Activated naive CD4-positive, alpha-beta T cell treated with anti-CD3 and anti-CD28 coated beads, Interleukin-2, amount 10 ng/mL, durations not matched to agents 7 days and 5 days (primary cell): ENCODE data around the gene PCYT1A.
"Not testable (repeated sequence)": the region's sequence is repeated elsewhere in the genome, so short reads cannot be mapped to it uniquely, and the experiment has no call there.

ENCODE experiments used
- CTCF ChIA-PET: fragments of 350-600 bp; sonication (Branson Sonifier 250); formaldehyde crosslinking; loops from one replicate; lab custom pipeline; 2021; ENCODE audit warnings: antibody characterized with exemption; lab: Charles Lee
- DNase-seq: peaks from one replicate; pipeline ENCODE4 v3.0.0-alpha.2; 2020
- H3K27ac Mint-ChIP-seq: one replicate; pipeline ENCODE4 v1.8.0; 2021; ENCODE audit warnings: mild to moderate bottlenecking, moderate library complexity, mixed read lengths
- H3K27me3 Mint-ChIP-seq: one replicate; pipeline ENCODE4 v1.8.0; 2021; ENCODE audit warnings: mild to moderate bottlenecking, mixed read lengths
- H3K36me3 Mint-ChIP-seq: one replicate; pipeline ENCODE4 v1.8.0; 2021; ENCODE audit warnings: mixed read lengths
- H3K4me1 Mint-ChIP-seq: one replicate; pipeline ENCODE4 v1.8.0; 2021; ENCODE audit warnings: mixed read lengths
- H3K4me3 Mint-ChIP-seq: one replicate; pipeline ENCODE4 v1.8.0; 2021; ENCODE audit warnings: mild to moderate bottlenecking, moderate library complexity, mixed read lengths
- H3K9me3 Mint-ChIP-seq: one replicate; pipeline ENCODE4 v1.8.0; 2021; ENCODE audit warnings: mixed read lengths

PCYT1A gene

DNA sequence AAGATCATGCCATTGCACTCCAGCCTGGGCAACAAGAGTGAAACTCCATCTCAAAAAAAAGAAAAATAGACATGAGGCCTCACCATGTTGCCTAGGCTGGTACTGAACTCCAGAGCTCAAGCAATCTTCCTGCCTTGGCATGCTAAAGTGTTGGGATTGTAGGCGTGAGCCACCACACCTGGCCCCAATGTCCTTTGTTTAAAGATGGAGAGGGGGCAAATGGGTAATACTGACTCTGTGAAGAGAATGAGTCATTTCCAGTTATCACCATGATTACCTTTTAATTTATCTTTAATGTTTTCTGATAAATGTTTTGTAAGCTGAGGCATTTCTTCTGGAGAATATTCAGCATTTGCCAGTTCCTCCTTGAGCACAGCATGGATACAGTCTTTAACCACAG lies 28.3 kb upstream of the PCYT1A start:
- Mint-ChIP-seq H3K36me3 (peaks cover 12% of the 10 kb centered on the region), H3K27ac (no peak overlapping the region), H3K27me3 (no peaks in the 10 kb centered on the region), H3K9me3 (no peaks in the 10 kb centered on the region), H3K4me1 (peaks cover 20% of the 10 kb centered on the region), H3K4me3 (no peak overlapping the region)
- CTCF ChIA-PET: no interaction called here
- no peak for DNase-seq

DNA sequence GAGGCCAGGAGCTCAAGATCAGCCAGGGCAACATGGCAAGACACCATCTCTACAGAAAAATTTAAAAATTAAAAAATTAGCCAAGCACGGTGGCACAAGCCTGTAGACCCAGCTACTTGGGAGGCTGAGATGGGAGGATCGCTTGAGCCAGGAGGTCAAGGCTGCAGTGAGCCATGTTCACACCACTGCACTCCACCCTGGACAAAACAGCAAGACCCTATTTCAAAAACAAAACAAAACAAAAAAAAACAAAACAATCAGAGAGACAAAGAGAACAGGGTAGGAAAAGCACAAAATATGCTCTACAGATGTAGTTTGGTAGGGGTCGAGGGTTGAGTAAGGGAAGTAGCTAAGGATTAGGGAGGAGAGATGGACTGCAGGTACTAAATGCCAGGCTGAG lies 27.1 kb upstream of the PCYT1A start:
- no peak for DNase-seq
- CTCF ChIA-PET: no interaction called here
- Mint-ChIP-seq H3K4me3 (peak overlapping the region; percentile 46), H3K27ac (peak overlapping the region; percentile 81), H3K4me1 (peaks cover 19% of the 10 kb centered on the region), H3K36me3 (peaks cover 12% of the 10 kb centered on the region), H3K9me3 (no peaks in the 10 kb centered on the region), H3K27me3 (no peaks in the 10 kb centered on the region)

DNA sequence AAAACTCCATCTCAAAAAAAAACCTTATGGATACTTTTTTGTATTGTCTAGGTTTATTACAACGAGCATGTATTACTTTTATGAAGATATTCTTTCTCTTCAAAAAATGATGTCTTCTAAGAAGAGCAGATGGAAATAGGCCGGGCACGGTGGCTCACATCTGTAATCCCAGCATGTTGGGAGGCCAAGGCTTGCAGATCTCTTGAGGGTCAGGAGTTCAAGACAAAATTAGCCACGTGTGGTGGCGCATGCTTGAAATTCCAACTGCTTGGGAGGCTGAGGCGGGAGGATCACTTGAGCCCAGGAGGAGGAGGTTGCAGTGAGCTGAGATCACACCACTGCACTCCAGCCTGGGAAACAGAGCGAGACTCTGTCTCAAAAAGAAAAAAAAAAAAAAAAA lies 26.6 kb upstream of the PCYT1A start:
- H3K27me3 Mint-ChIP-seq, H3K4me3 Mint-ChIP-seq, H3K27ac Mint-ChIP-seq, DNase-seq, CTCF ChIA-PET, H3K9me3 Mint-ChIP-seq: not testable (repeated sequence)
- Mint-ChIP-seq H3K4me1 (peaks cover 14% of the 10 kb centered on the region), H3K36me3 (peaks cover 12% of the 10 kb centered on the region)

- H3K4me3 Mint-ChIP-seq, H3K27me3 Mint-ChIP-seq, DNase-seq, H3K27ac Mint-ChIP-seq, H3K4me1 Mint-ChIP-seq, H3K9me3 Mint-ChIP-seq: not testable (repeated sequence)
- H3K36me3 Mint-ChIP-seq: peaks cover 19% of the 10 kb centered on the region
- CTCF ChIA-PET: interaction anchor here (1.3 kb wide), 1 partner anchor 9 kb away, joined by 4 read pairs; no protein-coding TSS in a partner anchor
Measured at GRCh38 chr3:196302960-196303359, 15.4 kb upstream of the PCYT1A start.

DNA sequence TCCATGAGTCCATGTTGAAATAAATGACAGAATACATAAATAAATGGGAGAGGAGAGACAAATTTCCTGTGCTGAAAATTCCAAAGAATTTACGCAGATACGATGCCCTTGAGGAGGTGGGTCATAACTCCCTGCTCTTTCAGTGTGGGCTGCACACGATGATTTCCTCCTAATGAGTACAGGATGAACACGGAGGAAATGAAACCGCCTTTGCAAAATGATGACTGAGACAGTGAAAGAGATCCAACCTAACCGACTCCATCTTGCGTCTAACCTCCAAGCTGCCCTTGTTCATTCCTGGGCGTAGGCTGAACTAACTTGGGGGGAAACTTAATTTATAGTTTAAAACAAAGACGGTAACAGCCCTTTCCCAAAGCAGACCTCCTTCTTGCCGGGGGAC lies 15.0 kb upstream of the PCYT1A start:
- H3K9me3 Mint-ChIP-seq, CTCF ChIA-PET, H3K27ac Mint-ChIP-seq, H3K4me1 Mint-ChIP-seq, DNase-seq, H3K4me3 Mint-ChIP-seq, H3K27me3 Mint-ChIP-seq: not testable (repeated sequence)
- peaks cover 19% of the 10 kb centered on the region for H3K36me3 Mint-ChIP-seq

DNA sequence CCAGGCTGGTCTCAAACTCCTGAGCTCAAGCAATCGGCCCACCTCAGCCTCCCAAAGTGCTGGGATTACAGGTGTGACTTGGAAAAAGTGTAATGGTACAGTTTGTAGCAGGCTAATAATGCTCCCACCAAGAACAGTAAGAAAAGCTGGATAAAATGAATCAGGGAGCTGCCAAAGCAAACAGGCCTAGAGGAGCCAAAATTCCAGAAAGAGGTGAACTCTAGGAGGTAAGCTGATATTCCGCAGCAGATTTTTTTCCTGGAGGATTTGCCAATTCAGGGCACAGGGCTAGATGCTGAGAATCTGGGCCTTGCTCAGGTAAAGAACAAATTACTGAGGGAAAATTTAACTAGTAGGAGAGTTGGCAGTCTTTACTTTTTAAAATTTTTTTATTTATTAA lies 11.0 kb upstream of the PCYT1A start:
- H3K36me3 Mint-ChIP-seq: peaks cover 21% of the 10 kb centered on the region
- H3K4me1 Mint-ChIP-seq: peaks cover 4% of the 10 kb centered on the region
- H3K9me3 Mint-ChIP-seq: no peaks in the 10 kb centered on the region
- H3K27ac Mint-ChIP-seq: no peak overlapping the region
- no peaks in the 10 kb centered on the region for H3K27me3 Mint-ChIP-seq
- no peak for DNase-seq
- CTCF ChIA-PET: interaction anchor here (1.3 kb wide), 1 partner anchor 224 kb away, joined by 3 read pairs; no protein-coding TSS in a partner anchor
- H3K4me3 Mint-ChIP-seq: no peak overlapping the region

DNA sequence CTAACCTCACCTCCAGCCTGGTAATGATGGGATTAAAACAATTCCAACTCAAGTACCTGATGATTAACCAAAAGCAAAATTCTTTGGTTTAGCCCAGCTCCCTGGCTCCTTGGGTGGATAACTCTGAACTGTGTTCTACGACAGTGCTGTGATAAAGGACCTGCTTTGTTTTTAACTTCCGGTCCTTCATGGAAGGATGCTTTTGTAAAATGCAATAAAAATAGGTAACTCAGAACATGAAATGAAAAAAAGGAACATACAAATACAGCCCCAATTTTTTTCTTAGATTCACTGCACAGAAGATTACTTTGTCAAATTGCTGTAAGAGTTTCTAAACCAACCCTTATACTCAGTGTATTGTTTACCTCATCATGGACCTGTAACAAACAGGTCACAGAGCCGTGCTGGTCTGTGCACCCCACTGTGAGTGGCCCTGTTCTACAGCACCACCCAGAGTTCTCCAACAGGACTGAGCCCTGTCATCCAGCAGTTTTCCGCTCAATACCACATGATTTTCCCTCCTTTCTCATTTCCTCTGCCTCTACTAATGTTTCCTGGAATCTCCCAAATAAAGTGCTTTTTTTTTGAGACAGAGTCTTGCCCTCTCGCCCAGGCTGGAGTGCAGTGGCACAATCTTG lies 4.9 kb upstream of the PCYT1A start:
- Mint-ChIP-seq H3K27ac (no peak overlapping the region), H3K36me3 (peaks cover 12% of the 10 kb centered on the region)
- CTCF ChIA-PET: no interaction called here

DNA sequence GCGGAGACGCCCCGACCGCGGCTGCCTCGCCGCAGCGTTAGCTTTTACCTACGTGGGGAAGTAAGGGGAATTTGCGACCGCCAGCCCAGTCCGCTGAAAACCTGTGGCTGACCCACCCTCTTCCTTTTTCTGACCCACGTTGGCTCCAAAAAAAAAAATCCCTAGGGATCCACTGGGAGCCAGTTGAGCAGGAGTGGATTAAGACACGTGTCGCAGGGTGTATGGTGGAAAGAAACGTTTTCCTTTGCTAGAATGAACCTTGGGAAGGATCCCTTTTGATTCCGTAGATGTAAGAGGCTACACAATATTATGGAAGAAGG lies 575 bp upstream of the PCYT1A start:
- H3K9me3 Mint-ChIP-seq: no peaks in the 10 kb centered on the region
- peak overlapping the region; percentile 94 for H3K27ac Mint-ChIP-seq
- peaks cover 48% of the 10 kb centered on the region for H3K4me1 Mint-ChIP-seq
- H3K36me3 Mint-ChIP-seq: peaks cover 25% of the 10 kb centered on the region
- H3K27me3 Mint-ChIP-seq: no peaks in the 10 kb centered on the region
- peak overlapping the region; percentile 98 for H3K4me3 Mint-ChIP-seq
- CTCF ChIA-PET: no interaction called here
- no peak for DNase-seq

More for the DNA sequence above, 4.9 kb upstream of the PCYT1A start:
- Mint-ChIP-seq H3K27me3 (no peaks in the 10 kb centered on the region), H3K4me1 (peaks cover 11% of the 10 kb centered on the region), H3K4me3 (no peak overlapping the region), H3K9me3 (no peaks in the 10 kb centered on the region)
- DNase-seq: no peak

- DNase-seq: peak; percentile 49
- CTCF ChIA-PET: no interaction called here
- no peaks in the 10 kb centered on the region for H3K9me3 Mint-ChIP-seq
- peak overlapping the region; percentile 98 for H3K4me3 Mint-ChIP-seq
- H3K27me3 Mint-ChIP-seq: no peaks in the 10 kb centered on the region
- peaks cover 51% of the 10 kb centered on the region for H3K4me1 Mint-ChIP-seq
- peaks cover 28% of the 10 kb centered on the region for H3K36me3 Mint-ChIP-seq
- H3K27ac Mint-ChIP-seq: peak overlapping the region; percentile 94
Measured at GRCh38 chr3:196287090-196287439, 461 bp downstream of the PCYT1A start.

GRCh38 chr3:196284396-196284795 lies 3.1 kb downstream of the PCYT1A start:
- Mint-ChIP-seq H3K4me1 (peaks cover 73% of the 10 kb centered on the region), H3K9me3 (no peaks in the 10 kb centered on the region), H3K27me3 (no peaks in the 10 kb centered on the region), H3K4me3 (no peak overlapping the region), H3K27ac (no peak overlapping the region), H3K36me3 (peaks cover 32% of the 10 kb centered on the region)
- CTCF ChIA-PET: no interaction called here
- no peak for DNase-seq

GRCh38 chr3:196281962-196282361 lies 5.6 kb downstream of the PCYT1A start:
- H3K36me3 Mint-ChIP-seq: peaks cover 37% of the 10 kb centered on the region
- no peaks in the 10 kb centered on the region for H3K27me3 Mint-ChIP-seq
- H3K9me3 Mint-ChIP-seq: no peaks in the 10 kb centered on the region
- CTCF ChIA-PET: interaction anchor here (1.1 kb wide), 1 partner anchor 242 kb away, joined by 3 read pairs; no protein-coding TSS in a partner anchor
- no peak for DNase-seq
- H3K27ac Mint-ChIP-seq: no peak overlapping the region
- no peak overlapping the region for H3K4me3 Mint-ChIP-seq
- peaks cover 80% of the 10 kb centered on the region for H3K4me1 Mint-ChIP-seq

DNA sequence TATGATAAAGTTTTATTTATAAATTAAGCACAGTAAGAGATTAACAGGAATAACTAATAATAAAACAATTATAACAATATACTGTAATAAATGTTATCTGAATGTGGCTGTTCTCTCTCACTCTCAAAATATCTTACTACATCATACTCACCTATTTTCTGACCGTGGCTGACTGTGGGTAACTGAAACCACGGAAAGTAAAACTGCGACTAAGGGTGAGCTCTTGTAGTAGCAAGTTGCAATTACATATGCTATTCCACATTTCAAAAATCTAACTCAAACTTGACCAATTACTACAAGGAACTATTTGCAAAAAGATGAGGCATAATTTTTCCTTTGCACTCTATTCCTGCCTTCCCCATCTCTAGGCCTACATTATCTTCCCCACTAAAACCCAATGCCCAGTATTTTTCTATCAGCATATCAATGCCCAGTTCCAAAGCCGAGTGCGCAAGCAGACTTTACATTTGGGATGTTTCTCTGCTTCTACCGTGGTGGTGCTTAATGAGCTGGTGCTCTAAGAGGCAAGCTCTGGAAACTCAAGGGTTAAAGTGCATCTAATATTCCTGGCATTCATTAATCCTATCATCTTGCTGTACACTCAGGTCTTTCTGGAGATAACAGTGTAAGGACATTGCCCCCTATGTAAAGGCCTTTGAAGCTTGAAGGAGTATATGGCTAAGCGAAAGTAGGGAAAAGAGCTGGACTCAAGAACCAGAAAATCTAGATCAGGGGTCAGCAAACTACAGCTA lies 6.7 kb downstream of the PCYT1A start:
- peak; percentile 54 for DNase-seq
- Mint-ChIP-seq H3K9me3 (no peaks in the 10 kb centered on the region), H3K4me3 (no peak overlapping the region), H3K27me3 (no peaks in the 10 kb centered on the region), H3K36me3 (peaks cover 33% of the 10 kb centered on the region), H3K4me1 (peaks cover 74% of the 10 kb centered on the region), H3K27ac (peak overlapping the region; percentile 3)
- CTCF ChIA-PET: interaction anchor here (1.1 kb wide), 1 partner anchor 243 kb away, joined by 3 read pairs; no protein-coding TSS in a partner anchor

DNA sequence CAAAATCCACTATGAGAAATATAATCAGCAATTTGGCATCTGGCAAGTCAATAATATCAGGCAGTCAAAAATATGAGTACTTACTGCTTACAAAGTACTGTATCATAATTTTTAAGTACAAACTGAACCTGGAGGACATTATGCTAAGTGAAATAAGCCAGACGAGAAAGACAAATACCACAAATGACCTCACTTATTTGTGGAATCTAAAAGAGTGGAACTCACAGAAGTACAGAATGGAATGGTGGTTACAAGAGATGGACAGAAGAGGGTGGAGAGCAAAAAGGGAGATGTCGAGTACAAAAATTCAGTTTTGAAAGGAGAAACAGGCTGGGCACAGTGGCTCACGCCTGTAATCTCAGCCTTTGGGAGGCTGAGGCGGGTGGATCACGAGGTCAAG lies 12.4 kb downstream of the PCYT1A start:
- H3K27me3 Mint-ChIP-seq: no peaks in the 10 kb centered on the region
- H3K36me3 Mint-ChIP-seq: peaks cover 47% of the 10 kb centered on the region
- H3K4me1 Mint-ChIP-seq: peaks cover 72% of the 10 kb centered on the region
- peak overlapping the region; percentile 57 for H3K4me3 Mint-ChIP-seq
- CTCF ChIA-PET: interaction anchor here (0.6 kb wide), 1 partner anchor 132 kb away, joined by 3 read pairs; no protein-coding TSS in a partner anchor
- no peak for DNase-seq
- H3K9me3 Mint-ChIP-seq: no peaks in the 10 kb centered on the region
- H3K27ac Mint-ChIP-seq: peak overlapping the region; percentile 92

DNA sequence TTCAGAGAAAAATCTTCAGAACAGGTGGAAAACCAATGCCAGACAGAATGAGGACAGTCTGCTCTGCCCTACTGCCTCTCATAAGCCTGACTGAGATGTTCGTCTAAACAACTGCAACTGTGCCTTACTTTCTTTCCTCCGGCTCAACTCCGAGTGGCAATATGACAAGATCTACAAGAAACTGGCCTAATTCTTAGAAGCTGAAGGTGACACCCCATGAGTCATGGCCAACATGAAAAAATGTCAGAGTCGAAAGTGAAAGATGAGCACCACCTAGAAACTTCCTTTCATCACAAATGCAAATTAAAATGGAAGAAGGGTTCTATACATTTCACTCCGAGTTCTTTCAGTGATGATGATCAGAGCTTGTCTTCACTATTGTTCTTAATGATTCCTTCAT lies 12.9 kb downstream of the PCYT1A start:
- H3K4me3 Mint-ChIP-seq: peak overlapping the region; percentile 57
- peak overlapping the region; percentile 92 for H3K27ac Mint-ChIP-seq
- H3K4me1 Mint-ChIP-seq: peaks cover 71% of the 10 kb centered on the region
- DNase-seq: peak; percentile 81
- CTCF ChIA-PET: interaction anchor here (0.6 kb wide), 1 partner anchor 133 kb away, joined by 3 read pairs; no protein-coding TSS in a partner anchor
- H3K27me3 Mint-ChIP-seq: no peaks in the 10 kb centered on the region
- H3K36me3 Mint-ChIP-seq: peaks cover 49% of the 10 kb centered on the region
- H3K9me3 Mint-ChIP-seq: no peaks in the 10 kb centered on the region

- H3K4me3 Mint-ChIP-seq: peak overlapping the region; percentile 35
- H3K27ac Mint-ChIP-seq: peak overlapping the region; percentile 92
- peak; percentile 49 for DNase-seq
- H3K27me3 Mint-ChIP-seq: no peaks in the 10 kb centered on the region
- H3K4me1 Mint-ChIP-seq: peaks cover 69% of the 10 kb centered on the region
- no peaks in the 10 kb centered on the region for H3K9me3 Mint-ChIP-seq
- H3K36me3 Mint-ChIP-seq: peaks cover 54% of the 10 kb centered on the region
- CTCF ChIA-PET: interaction anchor here (1.7 kb wide), 1 partner anchor 255 kb away, joined by 5 read pairs; no protein-coding TSS in a partner anchor
Measured at GRCh38 chr3:196273655-196274054, 13.9 kb downstream of the PCYT1A start.
